OCI-LY7 (cell line): ENCODE measurements around the gene FOXRED1. TPM values are rescaled to one million over a fixed set of nuclear protein-coding genes. Genes with fewer than 3 reads are reported as not detected.

Source experiments
- BruUV-seq: library from RNA; stranded (reverse); fragments of 400-500 nt; replicated peaks from 2 replicates; lab custom pipeline; 2021; lab: Mats Ljungman, UMichigan
- CTCF ChIA-PET: fragments of 300-600 bp; sonication (Branson Sonifier 250); formaldehyde crosslinking; loops from one replicate; lab custom pipeline; 2022; ENCODE audit warnings: antibody characterized with exemption; ENCODE audit not compliant: unreplicated experiment; lab: Charles Lee
- POLR2A ChIA-PET: fragments of 300-600 bp; sonication (Branson Sonifier 250); formaldehyde crosslinking; loops from one replicate; lab custom pipeline; 2022; ENCODE audit warnings: antibody characterized with exemption; lab: Charles Lee
- DNase-seq: peaks from one replicate; pipeline ENCODE4 v3.0.0-alpha.2; 2015; ENCODE audit warnings: low spot score
- H2AFZ ChIP-seq: fragments of 200-600 bp; sonication (generic), shearing (Covaris generic); 2 replicates; pipeline ENCODE4 v1.6.1; 2014; ENCODE audit warnings: mild to moderate bottlenecking, antibody characterized with exemption, low read length, moderate library complexity
- H3K27ac ChIP-seq: fragments of 200-600 bp; sonication (generic); 2 replicates; pipeline ENCODE4 v1.5.1; 2014; ENCODE audit warnings: mixed run types, low read depth, mild to moderate bottlenecking, moderate library complexity, low read length, inconsistent platforms; ENCODE audit not compliant: poor library complexity, severe bottlenecking
- H3K36me3 ChIP-seq: fragments of 200-600 bp; sonication (generic); 2 replicates; pipeline ENCODE4 v1.6.1; 2014; ENCODE audit warnings: mild to moderate bottlenecking, antibody characterized with exemption, low read length, moderate library complexity, mixed read lengths; ENCODE audit not compliant: insufficient read depth
- H3K4me1 ChIP-seq: fragments of 200-600 bp; sonication (generic); 2 replicates; pipeline ENCODE4 v1.5.1; 2014; ENCODE audit warnings: mild to moderate bottlenecking, low read length; ENCODE audit not compliant: insufficient read depth, poor library complexity, severe bottlenecking
- H3K4me2 ChIP-seq: fragments of 200-600 bp; sonication (generic); 2 replicates; pipeline ENCODE4 v1.6.1; 2014; ENCODE audit warnings: mild to moderate bottlenecking, low read length
- H3K4me3 ChIP-seq: fragments of 200-600 bp; sonication (generic); 2 replicates; pipeline ENCODE4 v1.5.1; 2014; ENCODE audit warnings: mild to moderate bottlenecking, low read depth, low read length; ENCODE audit not compliant: poor library complexity, severe bottlenecking
- H3K79me2 ChIP-seq: fragments of 200-600 bp; sonication (generic); 2 replicates; pipeline ENCODE4 v1.6.1; 2016; ENCODE audit warnings: low read depth, mild to moderate bottlenecking, low read length, moderate library complexity, mixed read lengths; ENCODE audit not compliant: insufficient read depth
- H3K9me2 ChIP-seq: fragments of 200-600 bp; sonication (generic); 2 replicates; pipeline ENCODE4 v1.6.1; 2016; ENCODE audit warnings: mild to moderate bottlenecking, low read length, mixed read lengths; ENCODE audit not compliant: insufficient read depth
- H3K9me3 ChIP-seq: fragments of 200-600 bp; sonication (generic); 2 replicates; pipeline ENCODE4 v1.6.1; 2014; ENCODE audit warnings: mild to moderate bottlenecking, mixed run types, low read length, mixed read lengths
- H4K20me1 ChIP-seq: fragments of 200-600 bp; sonication (generic); 2 replicates; pipeline ENCODE4 v1.6.1; 2014; ENCODE audit warnings: mild to moderate bottlenecking, antibody characterized with exemption, low read length, moderate library complexity, mixed read lengths; ENCODE audit not compliant: insufficient read depth
- intact Hi-C: fragments of 100-400 bp; cut with micrococcal nuclease; formaldehyde crosslinking; loops from one replicate; pipeline ENCODE4 v1.10.0; 2022; ENCODE audit not compliant: unreplicated experiment
- small RNA-seq: library from RNA; depleted of rRNA; stranded (forward); fragments of <200 nt; gene quantifications from one replicate; pipeline ENCODE3, GENCODE V24; 2014
- total RNA-seq, 2 experiments: library from RNA; depleted of rRNA in 1 of 2; stranded (reverse); fragments of >200 nt in 1 of 2; shearing (Covaris generic) in 1 of 2; gene quantifications; 2 replicates each; pipeline ENCODE4 v1.2.3, GENCODE V29; 2014 to 2022
- TF ChIP-seq, protein P1 (sequence below): fragments of 200-600 bp; sonication (generic); conservative IDR thresholded peaks from 2 replicates; pipeline ENCODE4 v1.5.1; 2014; ENCODE audit warnings: mild to moderate bottlenecking, antibody characterized with exemption, low read length, moderate library complexity, mixed read lengths

Gene FOXRED1
- total RNA-seq, 2 experiments from 2014 or later, result 42.5 to 62.4 TPM

DNA sequence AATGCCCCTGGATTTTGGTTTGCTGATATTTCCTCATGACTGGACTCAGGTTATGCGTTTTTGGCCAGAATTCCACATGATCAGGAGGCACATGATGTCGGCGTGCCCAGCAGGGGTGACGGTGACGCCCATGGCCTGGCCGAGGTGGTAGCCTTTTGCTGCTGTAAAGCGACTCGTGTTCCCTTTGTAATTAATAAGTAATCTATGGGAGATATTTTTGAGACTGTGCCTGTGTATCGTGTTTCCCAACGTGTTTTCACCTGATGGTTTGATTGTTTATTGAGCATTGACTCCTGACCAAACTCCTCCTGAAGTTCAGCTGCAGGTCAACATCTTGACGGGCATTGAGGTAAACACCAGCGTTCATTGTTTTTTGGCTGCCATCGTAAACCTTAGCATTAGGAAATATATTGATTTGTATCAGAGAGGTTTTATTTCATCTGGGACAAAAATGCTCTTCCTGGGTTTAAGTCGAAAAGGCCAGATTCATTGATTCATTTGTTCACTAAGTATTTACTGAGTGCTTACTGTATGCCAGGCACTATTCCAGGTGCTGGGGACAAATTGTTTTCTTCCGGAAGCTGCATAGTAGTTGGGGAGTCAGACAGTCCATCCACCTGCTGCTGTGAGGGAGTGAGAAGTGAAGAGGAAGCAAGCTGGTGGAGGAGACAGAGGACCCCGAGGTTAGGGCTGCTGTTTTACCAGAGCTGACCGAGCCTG is 58.5 kb downstream of the FOXRED1 start:
- Histone ChIP-seq H3K9me2 (no peaks in the 10 kb centered on the region), H3K9me3 (no peaks in the 10 kb centered on the region), H3K4me2 (no peak overlapping the region), H2AFZ (no peak overlapping the region), H3K36me3 (peaks cover 22% of the 10 kb centered on the region; the same call in 1 of the 2 replicates), H4K20me1 (no peaks in the 10 kb centered on the region), H3K79me2 (no peaks in the 10 kb centered on the region), H3K4me3 (no peak overlapping the region), H3K27ac (no peak overlapping the region), H3K4me1 (no peaks in the 10 kb centered on the region)
- CTCF ChIA-PET, result no interaction called here
- TF ChIP-seq, protein P1, sequence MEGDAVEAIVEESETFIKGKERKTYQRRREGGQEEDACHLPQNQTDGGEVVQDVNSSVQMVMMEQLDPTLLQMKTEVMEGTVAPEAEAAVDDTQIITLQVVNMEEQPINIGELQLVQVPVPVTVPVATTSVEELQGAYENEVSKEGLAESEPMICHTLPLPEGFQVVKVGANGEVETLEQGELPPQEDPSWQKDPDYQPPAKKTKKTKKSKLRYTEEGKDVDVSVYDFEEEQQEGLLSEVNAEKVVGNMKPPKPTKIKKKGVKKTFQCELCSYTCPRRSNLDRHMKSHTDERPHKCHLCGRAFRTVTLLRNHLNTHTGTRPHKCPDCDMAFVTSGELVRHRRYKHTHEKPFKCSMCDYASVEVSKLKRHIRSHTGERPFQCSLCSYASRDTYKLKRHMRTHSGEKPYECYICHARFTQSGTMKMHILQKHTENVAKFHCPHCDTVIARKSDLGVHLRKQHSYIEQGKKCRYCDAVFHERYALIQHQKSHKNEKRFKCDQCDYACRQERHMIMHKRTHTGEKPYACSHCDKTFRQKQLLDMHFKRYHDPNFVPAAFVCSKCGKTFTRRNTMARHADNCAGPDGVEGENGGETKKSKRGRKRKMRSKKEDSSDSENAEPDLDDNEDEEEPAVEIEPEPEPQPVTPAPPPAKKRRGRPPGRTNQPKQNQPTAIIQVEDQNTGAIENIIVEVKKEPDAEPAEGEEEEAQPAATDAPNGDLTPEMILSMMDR, result no peak
- POLR2A ChIA-PET, result no interaction called here
- DNase-seq, result no peak
- intact Hi-C loops, result no loop called here
- no TSS peak for BruUV-seq

Small RNA genes lying within 50 kb of the gene (small RNA-seq; reads per million reads assigned to genes)
- gene RN7SL351P, result not detected

Other genes starting within 250 kb of the FOXRED1 start
- 1.5 and 2.0 TPM in 2 replicates for gene CDON, start 206.3 kb upstream of the FOXRED1 start, total RNA-seq (2014; rRNA removed; shearing (Covaris generic))
- 1.1 and 2.5 TPM in 2 replicates for gene CDON, start 206.3 kb upstream of the FOXRED1 start, total RNA-seq (2022)
- gene RPUSD4, start 57.5 kb upstream of the FOXRED1 start, total RNA-seq (2014; rRNA removed; shearing (Covaris generic)), result 29.1 and 39.2 TPM in 2 replicates
- 36.2 and 37.0 TPM in 2 replicates for gene RPUSD4, start 57.5 kb upstream of the FOXRED1 start, total RNA-seq (2022)
- 9.9 and 11.5 TPM in 2 replicates for gene FAM118B, start 57.4 kb upstream of the FOXRED1 start, total RNA-seq (2014; rRNA removed; shearing (Covaris generic))
- 12.8 and 14.8 TPM in 2 replicates for gene FAM118B, start 57.4 kb upstream of the FOXRED1 start, total RNA-seq (2022)
- gene SRPRA, start 259 bp upstream of the FOXRED1 start, total RNA-seq (2014; rRNA removed; shearing (Covaris generic)), result 56.5 and 62.9 TPM in 2 replicates
- 95.2 and 100 TPM in 2 replicates for gene SRPRA, start 259 bp upstream of the FOXRED1 start, total RNA-seq (2022)
- 3.4 TPM in 2 replicates for gene TIRAP, start 13.9 kb downstream of the FOXRED1 start, total RNA-seq (2014; rRNA removed; shearing (Covaris generic))
- gene TIRAP, start 13.9 kb downstream of the FOXRED1 start, total RNA-seq (2022), result 8.6 and 9.8 TPM in 2 replicates
- gene DCPS, start 34.9 kb downstream of the FOXRED1 start, total RNA-seq (2014; rRNA removed; shearing (Covaris generic)), result 24.2 and 30.4 TPM in 2 replicates
- 33.9 and 36.5 TPM in 2 replicates for gene DCPS, start 34.9 kb downstream of the FOXRED1 start, total RNA-seq (2022)
- gene ST3GAL4, start 86.5 kb downstream of the FOXRED1 start, total RNA-seq (2014; rRNA removed; shearing (Covaris generic)), result 10.0 and 14.3 TPM in 2 replicates
- gene ST3GAL4, start 86.5 kb downstream of the FOXRED1 start, total RNA-seq (2022), result 17.4 and 18.8 TPM in 2 replicates